Stimulated activated CD8-positive, alpha-beta memory T cell treated with anti-CD3 and anti-CD28 coated beads, Interleukin-7, amount 100 ng/mL, for 24 hours (primary cell): ENCODE results near the gene TRABD2B.

Experiments used
- DNase-seq: peaks from one replicate; pipeline ENCODE4 v3.0.0-alpha.2; 2020; ENCODE audit warnings: low read depth

The TRABD2B gene

DNA sequence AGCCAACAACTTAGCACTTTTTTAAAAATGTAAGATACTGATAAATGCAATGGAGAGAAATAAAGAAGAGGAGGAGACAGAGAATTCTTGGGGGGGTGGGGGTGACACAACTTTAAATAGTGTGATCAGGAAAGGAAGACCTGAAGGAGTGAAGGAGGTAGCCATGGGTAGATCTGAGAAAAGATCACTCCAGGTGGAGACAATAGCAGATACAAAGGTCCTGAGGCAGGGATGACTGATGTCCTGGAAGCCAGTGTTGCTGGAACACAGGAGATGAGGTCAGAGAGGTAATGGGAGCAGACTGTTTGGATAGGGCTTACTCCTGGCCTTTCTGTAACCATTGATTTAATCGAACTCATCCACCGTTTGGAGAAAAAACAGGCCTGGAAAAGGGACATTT lies 24.6 kb upstream of the TRABD2B start:
- DNase-seq: no peak

DNA sequence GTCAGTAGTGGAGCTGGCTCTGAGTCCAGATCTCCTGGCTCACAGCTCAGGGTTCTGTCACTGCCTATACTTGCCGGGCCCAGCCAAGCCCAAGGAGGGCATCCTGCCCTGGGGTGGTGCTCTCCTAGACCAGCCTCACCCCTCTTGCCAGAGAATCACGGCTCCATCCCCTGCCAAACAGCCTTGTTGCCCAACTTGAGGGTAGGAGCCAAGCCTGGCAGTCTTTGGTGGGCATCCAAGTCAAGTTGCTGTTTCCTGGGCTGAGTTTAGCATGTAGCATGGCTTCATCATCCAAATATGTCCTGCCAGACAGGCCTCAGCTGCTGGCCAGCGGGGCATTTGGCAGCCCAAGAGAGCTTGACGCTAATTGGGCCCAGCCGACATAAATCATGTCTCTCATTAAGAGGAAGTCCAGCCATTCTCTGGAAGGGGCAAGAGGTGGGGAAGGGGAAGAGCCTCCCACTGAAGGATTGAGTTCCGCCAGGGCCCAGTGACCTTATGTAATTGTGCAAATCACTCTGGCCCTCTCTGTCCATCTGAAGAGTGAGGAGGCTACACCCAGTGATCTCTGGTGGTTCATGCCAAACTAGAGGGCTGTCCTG lies 22.6 kb upstream of the TRABD2B start:
- no peak for DNase-seq

DNA sequence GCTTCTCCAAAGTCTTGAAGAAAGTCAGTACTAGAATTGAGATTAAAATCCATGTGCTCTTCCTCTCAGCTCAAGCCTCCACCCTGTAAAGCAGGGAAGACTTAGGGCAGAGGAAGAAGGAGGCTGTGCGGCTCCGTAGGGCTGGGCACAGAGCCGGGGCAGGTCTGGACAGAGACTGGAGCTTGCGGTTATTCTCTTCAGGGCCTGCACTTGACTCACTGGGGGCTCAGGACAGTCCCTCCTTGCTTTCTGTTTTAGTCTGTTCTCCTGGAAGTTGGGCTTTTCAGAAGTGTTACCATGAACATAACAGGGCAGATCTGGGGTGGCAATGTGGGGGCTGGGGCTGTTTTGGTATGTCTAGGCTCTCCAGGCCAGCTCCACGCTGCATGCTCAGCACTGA lies 21.6 kb upstream of the TRABD2B start:
- DNase-seq: no peak

DNA sequence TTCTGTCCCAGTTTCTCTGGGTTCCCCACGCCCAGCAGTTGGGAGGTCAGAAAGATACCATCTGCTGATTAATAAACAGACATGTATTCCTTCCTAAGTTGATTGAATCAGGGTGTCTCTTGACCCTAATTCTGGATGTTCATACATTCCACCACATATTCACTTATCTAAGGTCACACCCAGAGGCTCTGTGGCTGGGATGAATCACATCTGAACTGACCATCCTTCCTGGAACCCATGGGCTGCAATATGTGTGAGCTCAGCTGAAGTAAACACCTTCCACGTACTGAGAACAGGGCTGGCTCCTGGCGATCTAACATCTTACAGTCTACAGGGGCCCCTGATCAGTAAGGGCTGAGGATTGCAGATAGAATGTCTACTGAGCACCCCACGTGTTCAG lies 20.5 kb upstream of the TRABD2B start:
- no peak for DNase-seq

DNA sequence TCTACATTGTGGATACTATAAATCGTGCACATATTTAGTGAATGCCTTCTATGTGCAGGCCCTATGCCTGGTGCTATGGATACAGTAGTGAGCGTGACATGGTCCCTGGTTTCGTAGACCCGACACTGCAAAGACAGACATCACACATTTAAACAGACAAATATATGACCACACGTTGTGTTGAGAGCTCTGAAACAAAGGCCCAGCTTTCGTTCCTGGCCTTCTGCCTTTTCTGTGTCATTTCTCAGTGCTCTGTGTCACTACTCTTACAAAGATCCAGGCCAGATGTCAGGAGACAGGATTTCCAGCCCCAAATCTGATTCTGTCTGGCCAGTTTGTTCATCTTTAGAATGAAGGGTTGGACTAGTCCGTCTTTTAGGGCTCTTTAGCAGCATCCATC lies 19.3 kb upstream of the TRABD2B start:
- no peak for DNase-seq

DNA sequence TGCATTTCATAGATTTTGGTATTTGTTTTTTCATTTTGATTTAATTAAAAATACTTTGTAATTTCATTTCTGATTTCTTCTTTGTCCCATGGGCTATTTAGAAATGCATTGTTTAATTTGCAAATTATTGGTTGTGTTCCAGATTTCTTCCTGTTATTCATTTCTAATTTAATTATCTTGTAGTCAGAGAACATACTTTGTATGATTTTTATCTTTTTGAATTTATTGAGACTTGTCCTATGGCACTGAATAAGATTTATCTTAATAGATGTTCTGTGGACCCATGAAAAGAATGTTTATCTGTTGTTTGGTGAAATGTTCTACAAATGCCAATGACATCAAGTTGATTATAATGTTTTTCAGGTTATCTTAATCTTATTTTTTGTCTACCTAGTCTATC lies 16.1 kb upstream of the TRABD2B start:
- no peak for DNase-seq

DNA sequence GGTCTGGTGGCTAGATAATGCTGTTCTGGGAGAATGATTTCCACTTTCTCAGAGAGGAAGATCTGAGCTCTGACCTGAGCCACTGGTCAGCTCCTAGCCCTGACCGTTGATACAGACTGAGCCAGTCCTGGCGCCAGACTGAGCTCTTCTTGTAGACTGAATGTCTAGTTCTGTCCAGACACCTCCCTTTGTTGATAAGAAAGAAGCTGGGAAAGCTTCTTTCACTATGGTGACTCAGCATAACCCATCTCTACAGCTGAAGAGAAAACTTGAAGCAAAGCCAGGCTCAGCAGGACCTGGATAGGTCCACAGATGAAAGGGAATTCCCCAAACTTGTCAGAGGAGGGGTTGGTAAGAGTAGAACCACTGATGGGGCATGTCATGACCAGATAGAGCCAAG lies 9.9 kb upstream of the TRABD2B start:
- no peak for DNase-seq

DNA sequence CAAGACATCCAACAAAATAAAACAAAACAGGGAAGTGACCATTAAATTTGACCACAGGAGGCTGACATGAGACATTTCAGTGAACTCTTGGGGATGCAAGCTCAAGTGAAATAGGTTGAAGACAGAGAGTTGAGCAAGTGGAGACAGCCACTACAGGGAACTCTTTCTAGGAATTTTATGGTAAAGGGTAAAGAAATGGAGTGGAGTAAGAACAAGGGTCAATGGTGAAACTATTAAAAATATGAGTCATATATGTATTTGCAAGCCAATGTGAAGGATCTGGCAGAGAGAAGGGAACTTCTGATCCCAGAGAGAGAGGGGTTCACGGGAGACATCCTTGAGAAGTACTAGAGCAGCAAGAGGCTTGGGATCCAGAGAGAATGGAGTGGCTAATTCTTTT lies 9.1 kb upstream of the TRABD2B start:
- DNase-seq: no peak

DNA sequence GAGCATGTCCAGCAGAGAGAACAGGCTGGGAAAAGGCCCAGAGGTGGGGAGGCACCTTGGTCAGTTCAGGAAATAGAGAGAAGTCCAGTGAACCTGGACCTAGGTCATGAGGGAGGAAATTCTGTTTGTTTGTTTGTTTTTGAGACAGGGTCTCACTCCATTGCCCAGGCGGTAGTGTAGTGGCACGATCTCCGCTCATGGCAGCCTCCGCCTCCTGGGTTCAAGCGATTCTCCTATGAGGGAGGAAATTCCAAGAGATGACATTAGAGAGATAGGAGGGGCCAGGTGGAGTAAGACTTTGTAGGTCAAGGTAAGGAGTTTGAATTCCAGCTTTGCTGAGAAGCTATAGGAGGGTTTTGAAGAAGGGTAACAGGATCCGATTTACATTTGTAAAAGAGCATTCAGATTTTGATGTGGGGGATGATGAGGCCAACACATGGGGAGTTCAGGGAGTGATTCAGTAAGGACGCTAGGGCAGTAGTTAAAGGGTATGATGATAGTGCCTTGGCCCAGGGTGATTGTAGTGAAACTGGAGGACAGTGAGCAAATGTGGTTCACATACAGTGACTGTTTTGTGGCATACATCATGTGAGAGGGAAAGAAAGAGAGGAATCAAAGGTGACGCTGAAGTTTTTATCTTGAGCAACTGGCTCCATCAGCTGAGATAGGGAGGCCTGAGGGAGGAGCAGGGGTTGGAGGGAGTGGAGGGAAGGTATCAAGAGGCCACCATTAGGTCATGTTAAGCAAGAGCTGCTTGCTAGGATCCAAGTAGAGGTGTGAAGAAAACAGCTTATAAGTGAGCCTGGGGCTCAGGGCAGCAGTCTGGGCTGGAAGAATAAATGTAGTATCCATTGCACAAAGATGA lies 8.3 kb upstream of the TRABD2B start:
- DNase-seq: no peak

DNA sequence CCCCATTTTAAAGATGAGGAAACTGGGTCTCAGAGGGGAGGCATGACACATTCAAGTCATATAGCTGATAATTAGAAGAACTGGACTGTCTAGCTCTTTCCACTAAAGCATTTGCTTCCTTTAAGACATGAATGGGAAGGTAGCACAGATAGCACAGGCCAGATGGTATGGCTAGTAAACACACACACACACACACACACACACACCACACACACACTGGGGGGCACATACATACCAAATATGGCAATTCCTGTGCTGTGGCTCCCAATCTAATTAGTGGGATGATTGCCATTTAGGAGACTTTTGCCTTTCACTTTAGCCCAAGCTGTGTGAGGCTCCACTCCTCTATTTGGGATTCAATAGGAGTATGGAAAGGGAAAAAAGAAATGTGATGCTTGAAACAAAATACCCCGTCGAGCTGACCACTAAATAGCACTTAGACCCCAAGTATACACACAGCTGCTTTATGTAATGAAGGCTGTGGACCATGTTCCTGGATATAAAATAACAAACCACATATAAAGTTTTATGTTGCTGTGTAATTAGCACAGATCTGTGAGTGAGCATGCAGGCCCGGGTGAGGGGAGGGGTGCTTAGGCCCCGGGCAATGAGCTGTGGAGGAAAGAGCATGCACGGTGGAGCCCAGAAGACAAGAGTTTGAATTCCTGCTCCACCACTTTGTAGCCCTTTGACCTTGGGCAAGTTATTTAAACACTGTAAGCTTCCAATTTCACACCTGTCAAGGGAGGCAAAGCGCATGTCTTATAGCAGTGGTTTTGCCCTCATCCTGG lies 6.8 kb upstream of the TRABD2B start:
- no peak for DNase-seq

DNA sequence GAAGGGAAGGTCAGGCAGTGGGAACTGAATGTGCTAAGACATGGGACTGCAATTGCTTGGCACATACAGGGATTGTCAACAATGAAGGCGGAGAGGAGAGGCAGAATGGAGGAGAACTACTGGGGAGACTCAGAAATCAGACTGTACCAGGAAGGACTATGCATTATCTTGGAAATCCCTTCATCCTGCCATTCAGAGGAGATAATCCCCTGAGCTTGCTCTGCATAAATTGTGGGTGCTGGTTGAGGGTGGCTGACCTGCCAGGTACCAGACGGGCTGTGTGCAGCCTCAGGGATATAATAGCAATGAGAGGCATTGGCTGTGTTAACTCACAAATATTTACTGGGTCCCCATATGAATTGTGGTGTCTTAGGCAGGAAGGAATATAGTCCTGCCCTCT lies 5.0 kb upstream of the TRABD2B start:
- DNase-seq: no peak

DNA sequence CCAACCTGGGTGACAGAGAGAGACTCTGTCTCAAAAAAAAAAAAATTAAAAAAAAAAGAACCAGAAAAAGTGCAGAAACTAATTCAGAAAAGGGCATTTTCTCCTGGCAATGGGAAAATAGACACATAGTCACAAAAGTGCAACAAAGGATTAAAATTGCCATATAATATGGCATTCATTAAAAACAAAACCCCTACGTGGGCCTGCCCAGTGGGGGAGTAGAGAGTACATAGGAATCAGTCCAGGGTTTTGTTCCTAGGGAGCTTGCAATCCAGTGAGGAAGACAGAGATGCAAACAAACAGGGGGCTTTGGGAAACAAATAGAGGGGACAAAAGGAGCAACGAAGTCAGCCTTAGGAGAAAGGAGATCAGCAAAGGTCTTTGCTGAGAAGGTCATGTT lies 4.5 kb upstream of the TRABD2B start:
- no peak for DNase-seq

DNA sequence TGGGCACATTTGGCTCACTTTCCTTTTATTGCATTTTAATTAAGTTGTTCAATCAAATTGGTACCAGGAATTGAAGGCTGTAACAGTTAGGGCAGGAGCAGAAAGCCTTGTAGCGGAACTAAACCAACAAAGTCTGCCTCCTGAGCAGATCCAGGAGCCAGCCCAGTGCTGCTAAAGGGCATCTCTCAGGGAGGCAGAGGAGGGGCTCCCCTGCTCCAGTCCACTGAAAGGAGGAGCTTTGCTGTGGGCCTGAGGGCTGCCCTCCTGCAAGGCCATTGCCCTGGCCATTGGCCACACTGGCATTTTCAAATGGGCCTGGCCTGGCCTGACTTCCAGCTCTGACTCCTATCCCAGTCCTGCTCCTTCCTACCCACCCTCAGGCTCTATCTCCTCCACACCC lies 3.7 kb upstream of the TRABD2B start:
- no peak for DNase-seq

DNA sequence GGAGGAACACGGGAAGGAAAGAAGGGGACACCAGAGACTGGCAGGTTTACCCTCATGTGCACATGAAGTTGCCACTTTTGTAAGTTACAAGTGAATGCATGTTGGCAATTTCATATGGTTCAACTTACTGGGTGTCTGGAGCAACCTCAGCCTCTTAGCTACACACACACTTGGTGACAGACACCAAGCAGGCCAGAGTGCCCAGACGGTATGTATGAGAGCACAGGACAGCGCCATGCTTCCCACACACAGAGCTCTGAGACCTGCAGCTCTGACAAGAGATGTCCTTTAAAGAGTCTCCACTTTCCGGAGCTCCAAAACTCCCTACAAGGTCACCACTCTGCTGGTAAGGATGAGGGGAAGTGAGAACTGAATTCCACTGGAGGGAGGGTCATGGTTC lies 1.9 kb upstream of the TRABD2B start:
- DNase-seq: no peak

DNA sequence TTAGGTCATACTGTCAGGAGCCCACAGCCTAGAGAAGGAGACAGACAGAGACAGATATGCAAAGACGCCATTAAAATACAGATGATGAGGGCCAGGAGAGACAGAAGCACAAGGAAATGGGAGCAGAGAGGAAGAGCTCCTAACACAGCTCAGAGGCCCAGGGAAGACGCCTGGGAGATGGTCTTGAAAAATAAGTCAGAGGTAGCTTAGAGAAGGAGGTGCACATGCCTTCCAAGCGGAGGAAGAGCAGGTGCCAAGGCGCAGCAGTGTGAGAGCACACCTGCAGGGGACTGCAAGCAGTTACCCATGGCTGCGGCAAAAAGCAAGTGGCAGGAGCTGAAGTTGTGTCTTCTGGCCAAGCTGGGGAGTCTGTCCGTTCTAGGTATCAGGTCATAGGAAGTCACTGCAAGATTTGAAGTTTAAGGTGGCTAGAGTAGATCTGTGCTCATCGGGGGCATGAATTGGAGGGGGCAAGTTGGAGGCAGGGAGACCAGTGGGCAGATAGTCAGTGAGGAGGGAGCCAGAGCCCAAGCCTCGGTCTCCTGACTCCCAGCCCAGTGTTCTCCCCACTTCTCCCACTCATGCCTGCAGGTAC lies 1.3 kb upstream of the TRABD2B start:
- no peak for DNase-seq

DNA sequence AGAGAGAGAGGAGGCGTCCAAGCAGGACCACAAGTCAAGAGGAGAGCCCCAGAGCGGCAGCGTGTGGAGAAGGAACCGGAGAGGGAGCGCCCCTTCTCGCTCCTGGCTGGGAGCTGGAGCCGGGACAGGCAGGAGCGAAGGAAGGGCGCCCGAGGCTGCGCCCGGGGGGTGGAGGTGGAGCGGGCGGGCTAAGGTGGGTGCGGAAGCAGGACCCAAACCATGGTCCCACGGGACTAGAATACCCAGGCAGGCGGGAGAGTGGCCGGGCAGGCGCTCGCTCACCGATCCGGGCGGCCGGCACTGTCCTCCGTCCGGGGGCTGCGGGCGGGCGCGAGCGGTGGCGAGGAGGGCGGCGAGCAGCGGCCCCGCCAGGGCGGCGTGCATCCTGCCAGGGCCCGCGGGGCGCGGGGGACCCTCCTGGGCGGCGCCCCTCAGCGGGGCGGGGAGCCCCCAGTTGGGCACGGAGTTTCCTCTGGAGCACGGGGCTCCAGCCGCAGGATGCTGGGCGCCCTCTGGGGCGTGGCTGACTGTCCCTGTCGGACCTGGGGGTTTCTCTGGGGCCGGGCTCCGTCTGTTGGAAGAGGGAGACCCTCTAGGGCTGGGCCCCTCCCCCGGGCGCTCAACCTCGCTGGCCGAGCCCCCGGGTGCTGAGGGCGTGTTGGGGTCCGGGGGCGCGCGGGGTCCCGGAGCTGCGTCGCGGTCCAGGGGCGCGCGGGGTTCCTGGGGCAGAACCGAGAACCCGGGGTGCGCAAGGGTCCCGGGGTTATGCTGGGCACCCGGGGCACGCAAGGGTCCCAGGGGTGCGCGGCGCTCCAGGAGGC lies 569 bp downstream of the TRABD2B start:
- DNase-seq: no peak

DNA sequence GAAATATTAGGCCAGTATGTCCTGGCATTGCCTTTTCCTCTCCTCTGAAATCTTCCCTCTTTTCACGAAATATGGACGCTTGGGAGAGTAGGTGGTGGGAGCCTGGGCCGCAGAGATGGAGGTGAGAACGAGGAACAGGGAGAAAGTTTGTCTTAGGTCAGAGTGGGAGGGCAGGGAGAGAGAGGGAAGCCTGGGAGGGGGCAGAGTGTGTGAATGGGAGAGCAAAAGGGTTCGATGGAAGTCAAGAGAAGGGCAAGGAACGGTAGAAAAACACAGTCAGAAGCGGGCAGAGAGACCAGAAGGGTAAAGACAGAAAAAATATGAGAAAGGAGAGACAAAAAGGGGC lies 1.2 kb downstream of the TRABD2B start:
- DNase-seq: no peak

DNA sequence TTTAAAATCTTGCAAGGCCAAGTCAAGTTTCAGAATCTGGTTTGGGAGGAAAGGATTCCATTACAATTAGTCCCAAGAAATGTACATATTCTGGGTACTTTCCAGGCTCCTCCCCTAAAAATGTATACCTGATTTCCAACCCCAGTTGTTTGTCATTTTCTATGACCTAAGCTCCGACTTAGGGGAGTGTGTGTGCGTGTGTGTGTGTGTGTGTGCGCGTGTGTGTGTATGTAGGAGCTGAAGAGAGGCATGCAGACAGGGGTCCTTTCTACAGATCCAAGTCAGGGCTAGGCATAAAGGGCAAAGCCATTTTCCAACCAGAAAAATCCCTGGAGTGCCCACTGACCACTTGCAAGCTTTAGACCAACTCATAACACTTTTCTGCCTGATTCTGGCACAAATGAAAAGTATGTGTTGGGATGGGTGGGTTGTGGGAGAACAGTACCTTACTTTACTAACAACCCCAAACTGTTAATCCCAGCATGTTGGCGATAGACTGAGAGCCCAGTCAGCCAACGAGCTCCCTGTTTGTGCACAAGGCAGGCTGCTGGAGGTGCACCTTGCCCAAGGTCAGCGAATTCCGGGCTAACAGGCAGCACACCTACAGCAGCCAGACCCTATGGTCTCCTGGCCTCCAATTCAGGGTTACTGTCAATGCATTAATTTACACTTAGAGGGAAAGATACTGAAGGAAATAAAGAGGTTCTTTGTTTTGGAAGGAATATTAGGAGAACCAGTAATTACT lies 1.7 kb downstream of the TRABD2B start:
- no peak for DNase-seq

DNA sequence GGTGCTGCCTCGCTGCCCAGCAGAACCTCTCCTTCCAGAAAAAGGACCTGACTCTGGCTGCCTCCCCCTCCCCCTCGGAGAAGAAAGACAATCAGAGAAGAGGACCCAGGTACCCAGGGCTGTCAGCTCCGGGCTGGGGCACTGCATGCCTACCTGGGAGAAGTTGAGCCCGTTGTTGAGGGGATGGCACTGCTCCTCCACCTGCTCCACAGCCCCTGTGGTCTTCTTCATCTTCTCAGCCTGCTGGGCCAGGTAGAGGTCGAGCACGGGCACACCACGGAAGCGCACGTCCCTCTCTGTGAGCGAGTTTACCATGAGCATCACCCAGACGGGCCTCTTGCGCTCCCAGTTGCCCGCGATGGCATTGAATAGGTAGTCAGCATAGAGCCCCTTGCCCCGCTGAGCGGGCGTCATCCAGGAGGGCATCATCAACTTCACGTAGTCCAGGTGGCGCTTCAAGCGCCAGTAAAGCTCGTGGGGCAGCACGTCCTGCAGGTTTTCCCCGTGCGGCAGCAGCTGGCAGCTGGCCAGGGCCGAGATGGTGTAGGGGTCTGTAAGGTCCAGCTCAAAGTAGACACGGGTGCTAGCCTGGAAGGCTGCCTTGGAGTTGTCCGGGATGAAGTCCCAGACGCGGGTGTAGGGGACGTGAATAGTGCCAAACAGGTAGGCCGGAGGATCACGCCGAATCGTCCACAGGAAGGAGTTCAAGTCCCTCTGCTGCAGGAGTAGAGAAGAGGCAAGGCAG lies 3.1 kb downstream of the TRABD2B start:
- DNase-seq: no peak

DNA sequence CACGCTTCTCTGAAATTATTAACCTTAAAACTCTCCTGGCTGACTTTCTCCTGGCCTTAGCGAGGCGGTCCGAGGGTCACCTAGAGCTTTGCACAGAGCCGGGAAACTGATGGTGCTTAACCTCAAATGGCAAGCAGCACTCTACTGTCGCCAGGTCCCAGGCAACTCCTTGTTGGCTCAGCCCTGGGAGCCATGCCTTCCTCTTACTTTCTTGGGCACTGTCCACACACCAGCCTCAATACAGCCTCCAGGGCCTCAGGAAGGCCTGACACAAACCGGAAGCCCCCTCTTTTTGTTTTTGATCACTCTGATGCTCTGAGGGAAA lies 3.8 kb downstream of the TRABD2B start:
- DNase-seq: no peak
